ENCODE measurements around the gene SYCP2L.

DNA sequence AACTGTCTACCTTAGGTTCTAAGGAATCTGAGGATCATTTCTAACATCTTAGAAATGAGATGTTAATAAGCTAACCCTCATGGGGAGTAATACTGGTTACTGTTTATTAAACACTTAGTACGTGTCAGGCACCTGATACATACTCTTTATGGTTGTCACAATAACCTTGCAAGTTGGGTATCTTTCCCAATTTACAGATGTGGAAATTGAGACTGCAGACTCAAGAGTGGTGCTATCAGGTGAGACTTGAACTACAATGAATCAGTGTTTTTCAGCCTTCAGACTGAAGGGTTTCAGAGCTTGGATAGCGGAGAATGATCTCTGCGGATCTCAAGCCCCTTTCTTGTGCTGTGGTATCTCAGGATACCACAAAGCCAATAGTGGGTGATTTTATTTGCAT, 130.2 kb downstream of the SYCP2L start:
- TF ChIP-seq ZNF416 (tag by site-specific recombination; IDR thresholded peaks at IDR 0.05): no peak
- TF ChIP-seq MYNN (tag by site-specific recombination; IDR thresholded peaks at IDR 0.05; ENCODE audit: borderline replicate concordance): no peak
- TF ChIP-seq SETDB1 (IDR thresholded peaks at IDR 0.05; ENCODE audit: insufficient read length, low read length): no peak
- no peak for TF ChIP-seq MZF1 (tag by site-specific recombination; IDR thresholded peaks at IDR 0.05; ENCODE audit: borderline replicate concordance)
- no peak for TF ChIP-seq ZBTB8A (tag by site-specific recombination; IDR thresholded peaks at IDR 0.05)
- TF ChIP-seq, protein P1, sequence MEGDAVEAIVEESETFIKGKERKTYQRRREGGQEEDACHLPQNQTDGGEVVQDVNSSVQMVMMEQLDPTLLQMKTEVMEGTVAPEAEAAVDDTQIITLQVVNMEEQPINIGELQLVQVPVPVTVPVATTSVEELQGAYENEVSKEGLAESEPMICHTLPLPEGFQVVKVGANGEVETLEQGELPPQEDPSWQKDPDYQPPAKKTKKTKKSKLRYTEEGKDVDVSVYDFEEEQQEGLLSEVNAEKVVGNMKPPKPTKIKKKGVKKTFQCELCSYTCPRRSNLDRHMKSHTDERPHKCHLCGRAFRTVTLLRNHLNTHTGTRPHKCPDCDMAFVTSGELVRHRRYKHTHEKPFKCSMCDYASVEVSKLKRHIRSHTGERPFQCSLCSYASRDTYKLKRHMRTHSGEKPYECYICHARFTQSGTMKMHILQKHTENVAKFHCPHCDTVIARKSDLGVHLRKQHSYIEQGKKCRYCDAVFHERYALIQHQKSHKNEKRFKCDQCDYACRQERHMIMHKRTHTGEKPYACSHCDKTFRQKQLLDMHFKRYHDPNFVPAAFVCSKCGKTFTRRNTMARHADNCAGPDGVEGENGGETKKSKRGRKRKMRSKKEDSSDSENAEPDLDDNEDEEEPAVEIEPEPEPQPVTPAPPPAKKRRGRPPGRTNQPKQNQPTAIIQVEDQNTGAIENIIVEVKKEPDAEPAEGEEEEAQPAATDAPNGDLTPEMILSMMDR (tag by site-specific recombination; IDR thresholded peaks at IDR 0.05): no peak
- no peak for TF ChIP-seq ZNF548 (tag by site-specific recombination; IDR thresholded peaks at IDR 0.05)
- no peak for TF ChIP-seq ZNF114 (tag by site-specific recombination; IDR thresholded peaks at IDR 0.05)
- TF ChIP-seq, protein P2, sequence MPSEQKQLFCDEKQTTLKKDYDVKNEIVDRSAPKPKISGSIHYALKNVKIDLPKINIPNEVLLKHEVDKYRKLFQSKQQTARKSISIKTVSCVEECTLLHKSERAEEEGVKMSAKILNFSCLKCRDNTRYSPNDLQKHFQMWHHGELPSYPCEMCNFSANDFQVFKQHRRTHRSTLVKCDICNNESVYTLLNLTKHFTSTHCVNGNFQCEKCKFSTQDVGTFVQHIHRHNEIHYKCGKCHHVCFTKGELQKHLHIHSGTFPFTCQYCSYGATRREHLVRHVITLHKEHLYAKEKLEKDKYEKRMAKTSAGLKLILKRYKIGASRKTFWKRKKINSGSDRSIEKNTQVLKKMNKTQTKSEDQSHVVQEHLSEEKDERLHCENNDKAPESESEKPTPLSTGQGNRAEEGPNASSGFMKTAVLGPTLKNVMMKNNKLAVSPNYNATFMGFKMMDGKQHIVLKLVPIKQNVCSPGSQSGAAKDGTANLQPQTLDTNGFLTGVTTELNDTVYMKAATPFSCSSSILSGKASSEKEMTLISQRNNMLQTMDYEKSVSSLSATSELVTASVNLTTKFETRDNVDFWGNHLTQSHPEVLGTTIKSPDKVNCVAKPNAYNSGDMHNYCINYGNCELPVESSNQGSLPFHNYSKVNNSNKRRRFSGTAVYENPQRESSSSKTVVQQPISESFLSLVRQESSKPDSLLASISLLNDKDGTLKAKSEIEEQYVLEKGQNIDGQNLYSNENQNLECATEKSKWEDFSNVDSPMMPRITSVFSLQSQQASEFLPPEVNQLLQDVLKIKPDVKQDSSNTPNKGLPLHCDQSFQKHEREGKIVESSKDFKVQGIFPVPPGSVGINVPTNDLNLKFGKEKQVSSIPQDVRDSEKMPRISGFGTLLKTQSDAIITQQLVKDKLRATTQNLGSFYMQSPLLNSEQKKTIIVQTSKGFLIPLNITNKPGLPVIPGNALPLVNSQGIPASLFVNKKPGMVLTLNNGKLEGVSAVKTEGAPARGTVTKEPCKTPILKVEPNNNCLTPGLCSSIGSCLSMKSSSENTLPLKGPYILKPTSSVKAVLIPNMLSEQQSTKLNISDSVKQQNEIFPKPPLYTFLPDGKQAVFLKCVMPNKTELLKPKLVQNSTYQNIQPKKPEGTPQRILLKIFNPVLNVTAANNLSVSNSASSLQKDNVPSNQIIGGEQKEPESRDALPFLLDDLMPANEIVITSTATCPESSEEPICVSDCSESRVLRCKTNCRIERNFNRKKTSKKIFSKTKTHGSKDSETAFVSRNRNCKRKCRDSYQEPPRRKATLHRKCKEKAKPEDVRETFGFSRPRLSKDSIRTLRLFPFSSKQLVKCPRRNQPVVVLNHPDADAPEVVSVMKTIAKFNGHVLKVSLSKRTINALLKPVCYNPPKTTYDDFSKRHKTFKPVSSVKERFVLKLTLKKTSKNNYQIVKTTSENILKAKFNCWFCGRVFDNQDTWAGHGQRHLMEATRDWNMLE (tag by site-specific recombination; conservative IDR thresholded peaks at IDR 0.05; ENCODE audit: low read depth): no peak
- TF ChIP-seq, protein P3, sequence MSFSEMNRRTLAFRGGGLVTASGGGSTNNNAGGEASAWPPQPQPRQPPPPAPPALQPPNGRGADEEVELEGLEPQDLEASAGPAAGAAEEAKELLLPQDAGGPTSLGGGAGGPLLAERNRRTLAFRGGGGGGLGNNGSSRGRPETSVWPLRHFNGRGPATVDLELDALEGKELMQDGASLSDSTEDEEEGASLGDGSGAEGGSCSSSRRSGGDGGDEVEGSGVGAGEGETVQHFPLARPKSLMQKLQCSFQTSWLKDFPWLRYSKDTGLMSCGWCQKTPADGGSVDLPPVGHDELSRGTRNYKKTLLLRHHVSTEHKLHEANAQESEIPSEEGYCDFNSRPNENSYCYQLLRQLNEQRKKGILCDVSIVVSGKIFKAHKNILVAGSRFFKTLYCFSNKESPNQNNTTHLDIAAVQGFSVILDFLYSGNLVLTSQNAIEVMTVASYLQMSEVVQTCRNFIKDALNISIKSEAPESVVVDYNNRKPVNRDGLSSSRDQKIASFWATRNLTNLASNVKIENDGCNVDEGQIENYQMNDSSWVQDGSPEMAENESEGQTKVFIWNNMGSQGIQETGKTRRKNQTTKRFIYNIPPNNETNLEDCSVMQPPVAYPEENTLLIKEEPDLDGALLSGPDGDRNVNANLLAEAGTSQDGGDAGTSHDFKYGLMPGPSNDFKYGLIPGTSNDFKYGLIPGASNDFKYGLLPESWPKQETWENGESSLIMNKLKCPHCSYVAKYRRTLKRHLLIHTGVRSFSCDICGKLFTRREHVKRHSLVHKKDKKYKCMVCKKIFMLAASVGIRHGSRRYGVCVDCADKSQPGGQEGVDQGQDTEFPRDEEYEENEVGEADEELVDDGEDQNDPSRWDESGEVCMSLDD (tag by site-specific recombination; IDR thresholded peaks at IDR 0.05): no peak
- TF ChIP-seq, protein P4, sequence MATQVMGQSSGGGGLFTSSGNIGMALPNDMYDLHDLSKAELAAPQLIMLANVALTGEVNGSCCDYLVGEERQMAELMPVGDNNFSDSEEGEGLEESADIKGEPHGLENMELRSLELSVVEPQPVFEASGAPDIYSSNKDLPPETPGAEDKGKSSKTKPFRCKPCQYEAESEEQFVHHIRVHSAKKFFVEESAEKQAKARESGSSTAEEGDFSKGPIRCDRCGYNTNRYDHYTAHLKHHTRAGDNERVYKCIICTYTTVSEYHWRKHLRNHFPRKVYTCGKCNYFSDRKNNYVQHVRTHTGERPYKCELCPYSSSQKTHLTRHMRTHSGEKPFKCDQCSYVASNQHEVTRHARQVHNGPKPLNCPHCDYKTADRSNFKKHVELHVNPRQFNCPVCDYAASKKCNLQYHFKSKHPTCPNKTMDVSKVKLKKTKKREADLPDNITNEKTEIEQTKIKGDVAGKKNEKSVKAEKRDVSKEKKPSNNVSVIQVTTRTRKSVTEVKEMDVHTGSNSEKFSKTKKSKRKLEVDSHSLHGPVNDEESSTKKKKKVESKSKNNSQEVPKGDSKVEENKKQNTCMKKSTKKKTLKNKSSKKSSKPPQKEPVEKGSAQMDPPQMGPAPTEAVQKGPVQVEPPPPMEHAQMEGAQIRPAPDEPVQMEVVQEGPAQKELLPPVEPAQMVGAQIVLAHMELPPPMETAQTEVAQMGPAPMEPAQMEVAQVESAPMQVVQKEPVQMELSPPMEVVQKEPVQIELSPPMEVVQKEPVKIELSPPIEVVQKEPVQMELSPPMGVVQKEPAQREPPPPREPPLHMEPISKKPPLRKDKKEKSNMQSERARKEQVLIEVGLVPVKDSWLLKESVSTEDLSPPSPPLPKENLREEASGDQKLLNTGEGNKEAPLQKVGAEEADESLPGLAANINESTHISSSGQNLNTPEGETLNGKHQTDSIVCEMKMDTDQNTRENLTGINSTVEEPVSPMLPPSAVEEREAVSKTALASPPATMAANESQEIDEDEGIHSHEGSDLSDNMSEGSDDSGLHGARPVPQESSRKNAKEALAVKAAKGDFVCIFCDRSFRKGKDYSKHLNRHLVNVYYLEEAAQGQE (tag by site-specific recombination; IDR thresholded peaks at IDR 0.05): no peak
- no peak for TF ChIP-seq ZSCAN16 (tag by site-specific recombination; IDR thresholded peaks at IDR 0.05)
- TF ChIP-seq GLIS1 (tag by site-specific recombination; IDR thresholded peaks at IDR 0.05): no peak
